ENCODE results near the gene ARPP21.
"Not testable (repeated sequence)": the region's sequence is repeated elsewhere in the genome, so short reads cannot be mapped to it uniquely, and the experiment has no call there.

Gene ARPP21

DNA sequence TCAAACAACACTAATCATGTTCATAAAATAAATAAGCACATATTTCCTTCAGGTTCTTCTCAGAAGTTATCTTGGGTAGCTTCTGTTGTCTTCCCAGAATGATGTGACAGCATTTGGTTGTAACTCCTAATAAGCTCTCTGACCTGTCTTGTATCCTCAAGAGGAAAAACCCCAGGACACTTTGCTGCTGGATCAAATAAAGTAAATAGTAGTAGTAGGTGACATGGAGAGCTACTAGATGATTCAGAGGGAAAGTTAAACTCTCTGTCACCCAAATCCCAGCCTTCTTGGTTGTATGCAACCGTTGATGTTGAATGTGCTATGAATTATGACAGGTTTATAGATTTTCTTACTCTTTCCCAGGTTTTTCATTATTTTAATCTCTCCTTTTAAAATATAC, 143.0 kb downstream of the ARPP21 start:
- DNase-seq (ENCODE audit: low read depth), result no peak

GRCh38 chr3:35784169-35784568, 144.8 kb downstream of the ARPP21 start:
- DNase-seq (ENCODE audit: low read depth), result no peak

DNA sequence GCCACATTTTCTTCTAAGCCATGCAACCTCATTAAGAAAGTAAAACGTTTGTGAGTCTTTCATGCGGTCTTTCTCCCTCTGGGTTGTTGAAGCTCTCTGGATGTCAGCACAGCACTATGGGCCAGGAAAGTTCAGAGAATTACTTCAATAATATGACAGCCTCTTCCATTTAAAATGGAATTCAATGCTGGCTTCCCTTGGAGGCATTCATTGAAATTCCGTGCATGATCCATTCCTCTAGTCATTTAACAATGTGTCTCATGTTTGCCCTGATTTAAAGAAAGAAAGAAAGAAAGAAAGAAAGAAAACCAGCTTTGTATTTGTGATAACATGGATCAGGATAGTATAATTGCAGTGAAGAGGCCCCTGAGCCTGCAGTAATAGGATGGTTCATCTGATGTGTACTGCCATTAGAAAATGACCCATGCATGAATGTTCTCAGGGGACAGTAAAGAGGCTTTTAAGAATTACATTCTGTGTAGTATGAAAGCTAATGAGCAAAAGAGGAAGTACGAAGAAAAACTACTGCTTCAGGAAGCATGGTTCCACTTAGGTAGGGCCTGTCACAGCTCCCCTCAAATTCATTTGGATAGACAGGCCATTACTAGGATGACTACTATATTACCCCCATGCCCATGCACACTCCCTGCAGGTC, 146.0 kb downstream of the ARPP21 start:
- no peak for DNase-seq (ENCODE audit: low read depth)

GRCh38 chr3:35787936-35788335, 148.6 kb downstream of the ARPP21 start:
- no peak for DNase-seq (ENCODE audit: low read depth)

DNA sequence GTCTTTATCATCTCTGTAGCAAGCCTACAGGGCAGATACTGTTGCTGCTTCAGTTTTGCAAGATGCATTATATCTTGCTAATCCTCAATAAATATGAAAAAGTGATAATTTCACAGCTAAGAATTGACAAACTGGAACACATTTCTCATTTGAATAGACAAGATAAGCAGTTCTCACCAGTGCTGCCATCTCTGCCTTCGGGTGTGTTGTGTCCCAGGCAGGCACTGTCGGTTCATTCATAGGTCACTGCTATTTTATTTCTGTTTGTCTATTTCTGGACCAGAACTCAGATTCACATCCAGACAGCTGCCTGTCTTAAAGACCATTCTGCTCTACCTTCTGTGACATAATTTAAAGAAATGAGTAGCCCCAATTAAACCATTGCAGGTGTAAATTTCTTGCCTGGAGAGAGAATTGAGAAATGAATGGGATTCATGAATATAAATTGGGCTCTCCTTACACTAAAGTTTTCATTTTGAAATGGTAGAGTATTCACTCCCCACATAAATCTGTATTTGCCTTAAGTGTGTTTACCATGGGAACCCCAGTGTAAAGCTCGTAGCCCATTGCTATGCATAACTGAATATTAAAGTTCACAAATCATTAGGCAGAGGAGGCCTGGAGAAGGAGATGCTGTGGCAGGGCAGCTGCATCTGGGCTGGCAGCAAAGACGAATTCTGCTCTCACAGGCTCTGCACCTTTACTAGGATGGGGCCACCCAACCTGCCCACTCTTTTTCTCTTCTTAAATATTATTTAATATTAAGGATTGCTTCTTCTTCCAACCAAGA, 149.9 kb downstream of the ARPP21 start:
- DNase-seq (ENCODE audit: low read depth), result no peak

GRCh38 chr3:35790764-35791163, 151.4 kb downstream of the ARPP21 start:
- DNase-seq (ENCODE audit: low read depth), result no peak

- no peak for DNase-seq (ENCODE audit: low read depth)
Measured at GRCh38 chr3:35793667-35794066, 154.3 kb downstream of the ARPP21 start.

- no peak for DNase-seq (ENCODE audit: low read depth)
Measured at GRCh38 chr3:35800960-35801459, 161.7 kb downstream of the ARPP21 start.

GRCh38 chr3:35814531-35814930, 175.2 kb downstream of the ARPP21 start:
- DNase-seq (ENCODE audit: low read depth), result no peak

- not testable (repeated sequence) for DNase-seq (ENCODE audit: low read depth)
Measured at GRCh38 chr3:35815796-35816195, 176.5 kb downstream of the ARPP21 start.

DNA sequence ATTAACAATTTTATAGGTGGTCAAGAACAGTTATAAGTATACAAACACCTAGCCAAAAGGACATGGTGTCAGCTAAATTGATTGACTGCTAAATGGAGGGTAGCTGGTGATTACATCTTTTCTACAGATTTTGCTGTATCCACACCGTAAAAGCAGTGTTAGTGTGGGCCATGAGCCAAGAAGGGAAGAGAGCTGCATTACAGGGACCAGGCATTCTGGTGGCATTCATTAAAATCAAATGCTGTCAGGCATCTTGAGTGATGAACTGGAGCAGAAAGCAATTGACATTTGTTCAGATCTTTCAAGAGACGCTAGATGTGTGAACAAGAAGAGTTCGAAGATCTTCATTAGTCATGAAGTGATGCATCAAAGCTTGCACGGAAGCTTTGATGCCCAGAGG, 177.9 kb downstream of the ARPP21 start:
- DNase-seq (ENCODE audit: low read depth), result no peak

DNA sequence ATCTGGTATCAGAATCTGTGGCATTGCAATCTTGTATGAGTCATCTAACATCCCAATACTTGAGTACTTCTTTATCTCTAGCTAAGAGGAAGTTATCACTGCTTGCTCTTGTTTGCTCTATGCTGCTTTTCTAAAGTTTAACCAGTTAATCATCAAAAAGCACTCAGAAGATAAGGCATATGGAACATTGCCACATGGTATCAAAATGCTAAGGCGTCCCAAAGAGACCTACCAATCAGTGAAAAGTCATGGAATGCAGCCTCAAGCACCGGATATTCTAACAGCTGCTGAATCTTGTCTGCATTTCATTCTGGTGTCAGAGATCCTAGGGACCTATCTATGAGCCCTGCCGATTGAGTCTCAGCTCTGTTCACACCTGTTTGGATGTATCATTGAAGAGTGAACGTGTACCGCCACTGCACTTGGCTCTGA, 192.8 kb downstream of the ARPP21 start:
- DNase-seq (ENCODE audit: low read depth), result no peak

All from stromal cell of bone marrow (primary cell).